ENCODE results near the gene CD248.

Gene CD248

GRCh38 chr11:66284526-66285078 lies 32.2 kb downstream of the CD248 start:
- peaks cover 30% of the 10 kb centered on the region for H3K36me3 ChIP-seq (ENCODE audit: control insufficient read depth, insufficient read depth, low read length)
- H3K27ac ChIP-seq (ENCODE audit: low read depth, low read length, severe bottlenecking) = no peak overlapping the region
- H3K9me3 ChIP-seq (ENCODE audit: control insufficient read depth, low read length) = no peaks in the 10 kb centered on the region
- WGBS, 2 experiments (ENCODE audit: insufficient coverage in 2 of 2) = 97 to 98% methylated on average over 8 to 9 of the region's 16 CpGs
- H3K4me3 ChIP-seq (ENCODE audit: extremely low read depth, insufficient read depth, low read length, poor library complexity, severe bottlenecking) = no peak overlapping the region
- H3K4me1 ChIP-seq (ENCODE audit: control insufficient read depth, insufficient read depth, low read length, poor library complexity, severe bottlenecking) = peaks cover 37% of the 10 kb centered on the region

GRCh38 chr11:66283461-66284105 lies 33.3 kb downstream of the CD248 start:
- H3K4me1 ChIP-seq (ENCODE audit: control insufficient read depth, insufficient read depth, low read length, poor library complexity, severe bottlenecking) = peaks cover 45% of the 10 kb centered on the region
- 91 to 96% methylated on average over 4 to 9 of the region's 14 CpGs for WGBS, 2 experiments (ENCODE audit: insufficient coverage in 2 of 2)
- H3K9me3 ChIP-seq (ENCODE audit: control insufficient read depth, low read length) = no peaks in the 10 kb centered on the region
- peaks cover 30% of the 10 kb centered on the region for H3K36me3 ChIP-seq (ENCODE audit: control insufficient read depth, insufficient read depth, low read length)
- H3K4me3 ChIP-seq (ENCODE audit: extremely low read depth, insufficient read depth, low read length, poor library complexity, severe bottlenecking) = no peak overlapping the region
- no peak overlapping the region for H3K27ac ChIP-seq (ENCODE audit: low read depth, low read length, severe bottlenecking)

- WGBS, 2 experiments (ENCODE audit: insufficient coverage in 2 of 2) = 12 to 14% methylated on average over 29 to 31 of the region's 35 CpGs
- no peak overlapping the region for H3K4me3 ChIP-seq (ENCODE audit: extremely low read depth, insufficient read depth, low read length, poor library complexity, severe bottlenecking)
- peaks cover 30% of the 10 kb centered on the region for H3K36me3 ChIP-seq (ENCODE audit: control insufficient read depth, insufficient read depth, low read length)
- H3K4me1 ChIP-seq (ENCODE audit: control insufficient read depth, insufficient read depth, low read length, poor library complexity, severe bottlenecking) = peaks cover 41% of the 10 kb centered on the region
- peak overlapping the region; percentile 36 for H3K27ac ChIP-seq (ENCODE audit: low read depth, low read length, severe bottlenecking)
- H3K9me3 ChIP-seq (ENCODE audit: control insufficient read depth, low read length) = no peaks in the 10 kb centered on the region
Observed at GRCh38 chr11:66282468-66283455, 34.1 kb downstream of the CD248 start.

- H3K9me3 ChIP-seq (ENCODE audit: control insufficient read depth, low read length) = no peaks in the 10 kb centered on the region
- 55 to 59% methylated on average over 4 to 8 of the region's 20 CpGs for WGBS, 2 experiments (ENCODE audit: insufficient coverage in 2 of 2)
- peak overlapping the region; percentile 10 for H3K27ac ChIP-seq (ENCODE audit: low read depth, low read length, severe bottlenecking)
- peaks cover 29% of the 10 kb centered on the region for H3K36me3 ChIP-seq (ENCODE audit: control insufficient read depth, insufficient read depth, low read length)
- H3K4me1 ChIP-seq (ENCODE audit: control insufficient read depth, insufficient read depth, low read length, poor library complexity, severe bottlenecking) = peaks cover 35% of the 10 kb centered on the region
- no peak overlapping the region for H3K4me3 ChIP-seq (ENCODE audit: extremely low read depth, insufficient read depth, low read length, poor library complexity, severe bottlenecking)
Observed at GRCh38 chr11:66281776-66282467, 34.9 kb downstream of the CD248 start.

- Histone ChIP-seq H3K4me1 (ENCODE audit: control insufficient read depth, insufficient read depth, low read length, poor library complexity, severe bottlenecking) (peaks cover 35% of the 10 kb centered on the region), H3K27ac (ENCODE audit: low read depth, low read length, severe bottlenecking) (peak overlapping the region; percentile 10), H3K36me3 (ENCODE audit: control insufficient read depth, insufficient read depth, low read length) (peaks cover 30% of the 10 kb centered on the region), H3K9me3 (ENCODE audit: control insufficient read depth, low read length) (no peaks in the 10 kb centered on the region), H3K4me3 (ENCODE audit: extremely low read depth, insufficient read depth, low read length, poor library complexity, severe bottlenecking) (no peak overlapping the region)
- WGBS, 2 experiments (ENCODE audit: insufficient coverage in 2 of 2) = 76 to 88% methylated on average over 4 to 6 of the region's 6 CpGs
Observed at GRCh38 chr11:66281001-66281400, 35.8 kb downstream of the CD248 start.

GRCh38 chr11:66280428-66280827 lies 36.4 kb downstream of the CD248 start:
- 65 to 67% methylated on average over 4 to 12 of the region's 14 CpGs for WGBS, 2 experiments (ENCODE audit: insufficient coverage in 2 of 2)
- Histone ChIP-seq H3K36me3 (ENCODE audit: control insufficient read depth, insufficient read depth, low read length) (peaks cover 33% of the 10 kb centered on the region), H3K4me1 (ENCODE audit: control insufficient read depth, insufficient read depth, low read length, poor library complexity, severe bottlenecking) (peaks cover 35% of the 10 kb centered on the region), H3K9me3 (ENCODE audit: control insufficient read depth, low read length) (no peaks in the 10 kb centered on the region), H3K4me3 (ENCODE audit: extremely low read depth, insufficient read depth, low read length, poor library complexity, severe bottlenecking) (no peak overlapping the region), H3K27ac (ENCODE audit: low read depth, low read length, severe bottlenecking) (no peak overlapping the region)

- Histone ChIP-seq H3K4me3 (ENCODE audit: extremely low read depth, insufficient read depth, low read length, poor library complexity, severe bottlenecking) (no peak overlapping the region), H3K27ac (ENCODE audit: low read depth, low read length, severe bottlenecking) (no peak overlapping the region), H3K36me3 (ENCODE audit: control insufficient read depth, insufficient read depth, low read length) (peaks cover 31% of the 10 kb centered on the region), H3K4me1 (ENCODE audit: control insufficient read depth, insufficient read depth, low read length, poor library complexity, severe bottlenecking) (peaks cover 35% of the 10 kb centered on the region), H3K9me3 (ENCODE audit: control insufficient read depth, low read length) (no peaks in the 10 kb centered on the region)
- WGBS, 2 experiments (ENCODE audit: insufficient coverage in 2 of 2) = 46 to 47% methylated on average over 13 of the region's 15 CpGs
Observed at GRCh38 chr11:66279092-66279734, 37.6 kb downstream of the CD248 start.

- peak overlapping the region; percentile 23 for H3K4me3 ChIP-seq (ENCODE audit: extremely low read depth, insufficient read depth, low read length, poor library complexity, severe bottlenecking)
- no peak overlapping the region for H3K27ac ChIP-seq (ENCODE audit: low read depth, low read length, severe bottlenecking)
- WGBS, 2 experiments (ENCODE audit: insufficient coverage in 2 of 2) = 0% methylated on average over 4 to 22 of the region's 45 CpGs
- H3K4me1 ChIP-seq (ENCODE audit: control insufficient read depth, insufficient read depth, low read length, poor library complexity, severe bottlenecking) = peaks cover 35% of the 10 kb centered on the region
- H3K9me3 ChIP-seq (ENCODE audit: control insufficient read depth, low read length) = no peaks in the 10 kb centered on the region
- H3K36me3 ChIP-seq (ENCODE audit: control insufficient read depth, insufficient read depth, low read length) = peaks cover 31% of the 10 kb centered on the region
Observed at GRCh38 chr11:66278363-66279091, 38.3 kb downstream of the CD248 start.

GRCh38 chr11:66277471-66278362 lies 39.1 kb downstream of the CD248 start, which contains the start of gene CNIH2:
TSS of gene CNIH2 (plus strand) at chr11:66278175. CDS start at chr11:66278457, 282 bp downstream.
- peak within 1 kb of the TSS; percentile 23 for H3K4me3 ChIP-seq (ENCODE audit: extremely low read depth, insufficient read depth, low read length, poor library complexity, severe bottlenecking)
- WGBS, 2 experiments (ENCODE audit: insufficient coverage in 2 of 2) = 3 to 6% methylated on average over 63 to 71 of the region's 84 CpGs
- H3K27ac ChIP-seq (ENCODE audit: low read depth, low read length, severe bottlenecking) = no peak within 1 kb of the TSS
- H3K36me3 ChIP-seq (ENCODE audit: control insufficient read depth, insufficient read depth, low read length) = peaks cover 37% of the 10 kb centered on the region
- peaks cover 35% of the 10 kb centered on the region for H3K4me1 ChIP-seq (ENCODE audit: control insufficient read depth, insufficient read depth, low read length, poor library complexity, severe bottlenecking)
- H3K9me3 ChIP-seq (ENCODE audit: control insufficient read depth, low read length) = no peaks in the 10 kb centered on the region
